ENCODE measurements around the gene UFD1.

UFD1 gene

DNA sequence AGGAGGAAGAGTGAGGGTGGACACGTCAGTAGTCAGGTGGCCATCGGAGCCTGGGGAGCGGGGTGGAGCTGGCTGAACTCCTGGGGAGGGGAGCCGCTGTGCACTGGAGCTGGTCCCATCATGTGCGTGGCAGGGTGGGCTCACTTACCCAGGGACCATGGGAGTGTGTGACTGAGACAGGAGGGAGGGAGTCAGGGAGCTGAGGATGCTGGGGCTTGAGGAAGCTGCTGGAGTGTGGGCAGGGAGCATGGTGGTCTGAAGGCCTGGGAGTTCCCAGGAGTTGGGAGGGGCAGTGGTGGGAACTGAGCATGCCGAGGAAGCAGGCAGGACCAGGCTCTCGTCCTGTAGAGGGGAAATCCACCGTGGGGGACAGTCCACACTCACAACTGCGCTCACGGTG, 27.2 kb upstream of the UFD1 start:
- TF ChIP-seq, protein P1, sequence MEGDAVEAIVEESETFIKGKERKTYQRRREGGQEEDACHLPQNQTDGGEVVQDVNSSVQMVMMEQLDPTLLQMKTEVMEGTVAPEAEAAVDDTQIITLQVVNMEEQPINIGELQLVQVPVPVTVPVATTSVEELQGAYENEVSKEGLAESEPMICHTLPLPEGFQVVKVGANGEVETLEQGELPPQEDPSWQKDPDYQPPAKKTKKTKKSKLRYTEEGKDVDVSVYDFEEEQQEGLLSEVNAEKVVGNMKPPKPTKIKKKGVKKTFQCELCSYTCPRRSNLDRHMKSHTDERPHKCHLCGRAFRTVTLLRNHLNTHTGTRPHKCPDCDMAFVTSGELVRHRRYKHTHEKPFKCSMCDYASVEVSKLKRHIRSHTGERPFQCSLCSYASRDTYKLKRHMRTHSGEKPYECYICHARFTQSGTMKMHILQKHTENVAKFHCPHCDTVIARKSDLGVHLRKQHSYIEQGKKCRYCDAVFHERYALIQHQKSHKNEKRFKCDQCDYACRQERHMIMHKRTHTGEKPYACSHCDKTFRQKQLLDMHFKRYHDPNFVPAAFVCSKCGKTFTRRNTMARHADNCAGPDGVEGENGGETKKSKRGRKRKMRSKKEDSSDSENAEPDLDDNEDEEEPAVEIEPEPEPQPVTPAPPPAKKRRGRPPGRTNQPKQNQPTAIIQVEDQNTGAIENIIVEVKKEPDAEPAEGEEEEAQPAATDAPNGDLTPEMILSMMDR (IDR thresholded peaks at IDR 0.05), result no peak

DNA sequence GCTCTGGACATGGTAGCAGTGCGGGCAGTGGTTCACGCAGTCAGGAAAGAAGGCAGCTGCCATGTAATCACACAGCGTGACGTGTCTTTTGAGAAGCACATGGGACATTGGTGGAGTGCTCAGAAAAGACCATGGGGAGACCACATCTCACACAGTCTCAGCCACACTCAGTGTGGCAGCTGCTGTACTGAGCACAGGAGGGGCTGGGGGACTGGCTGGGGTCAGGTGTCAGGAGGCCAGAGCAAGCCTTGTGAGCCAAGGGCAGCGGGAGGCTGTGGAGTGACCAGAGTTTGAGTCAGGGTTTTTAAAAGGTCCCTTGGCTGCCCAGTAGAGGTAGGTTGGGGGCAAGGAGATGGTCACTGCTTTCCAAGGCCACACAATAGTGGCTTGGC, 26.7 kb upstream of the UFD1 start:
- TF ChIP-seq, protein P1 (IDR thresholded peaks at IDR 0.05), result no peak

DNA sequence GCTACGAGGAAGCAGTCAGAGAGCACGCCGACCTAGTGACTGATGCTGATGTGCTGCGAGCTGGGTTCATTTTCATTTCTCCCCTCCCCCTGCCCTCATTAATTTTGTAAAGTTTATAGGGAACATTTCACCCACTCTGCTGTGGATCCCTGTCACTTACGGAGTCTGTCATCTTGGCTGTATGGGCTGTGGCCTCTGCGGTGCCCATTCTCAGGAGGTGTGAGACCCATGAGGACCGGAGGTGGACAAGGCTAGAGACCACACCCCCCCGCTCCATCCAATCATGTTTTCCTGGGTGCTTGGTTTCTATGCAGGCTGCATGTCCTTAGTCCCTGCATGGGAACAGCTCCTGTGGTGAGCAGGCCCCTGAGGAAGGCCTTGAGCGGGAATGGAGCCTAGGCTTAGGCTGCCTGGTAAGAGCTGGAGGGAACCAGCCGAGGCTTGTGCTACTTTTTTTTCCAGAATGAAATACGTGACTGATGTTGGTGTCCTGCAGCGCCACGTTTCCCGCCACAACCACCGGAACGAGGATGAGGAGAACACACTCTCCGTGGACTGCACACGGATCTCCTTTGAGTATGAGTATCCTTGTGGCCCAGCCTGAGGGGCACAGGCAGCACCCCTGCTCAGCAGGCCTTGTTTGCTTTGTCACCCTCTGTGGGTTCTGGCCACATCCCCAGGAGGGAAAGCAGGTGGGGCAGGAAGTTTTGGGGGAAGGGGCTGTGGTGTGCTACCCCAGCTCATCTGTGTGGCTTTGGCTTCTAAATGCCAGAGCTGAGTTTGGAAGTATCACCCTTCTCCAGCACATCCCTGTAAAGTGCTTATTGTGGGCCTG, 26.1 kb upstream of the UFD1 start:
- TF ChIP-seq, protein P1 (IDR thresholded peaks at IDR 0.05), result no peak

DNA sequence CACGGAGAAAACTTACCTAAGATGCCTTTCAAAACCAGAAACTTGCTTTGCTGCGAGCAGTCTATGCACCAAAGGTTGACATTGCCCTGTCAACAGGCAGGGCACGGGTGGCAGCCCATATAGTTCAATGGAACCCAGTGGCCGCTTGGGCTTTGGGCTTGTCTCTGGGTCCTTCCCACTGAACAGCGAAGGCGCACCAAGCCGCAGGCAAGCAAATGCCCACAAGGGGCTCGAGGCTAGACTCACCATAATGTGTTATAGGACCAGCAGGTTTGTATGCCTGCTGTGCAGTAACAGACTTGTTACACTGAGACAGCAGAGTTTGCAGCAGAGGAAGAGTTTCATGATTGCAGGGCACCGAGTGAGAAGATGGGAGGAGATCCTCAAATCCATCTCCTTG, 24.9 kb upstream of the UFD1 start:
- TF ChIP-seq, protein P1 (IDR thresholded peaks at IDR 0.05), result no peak

DNA sequence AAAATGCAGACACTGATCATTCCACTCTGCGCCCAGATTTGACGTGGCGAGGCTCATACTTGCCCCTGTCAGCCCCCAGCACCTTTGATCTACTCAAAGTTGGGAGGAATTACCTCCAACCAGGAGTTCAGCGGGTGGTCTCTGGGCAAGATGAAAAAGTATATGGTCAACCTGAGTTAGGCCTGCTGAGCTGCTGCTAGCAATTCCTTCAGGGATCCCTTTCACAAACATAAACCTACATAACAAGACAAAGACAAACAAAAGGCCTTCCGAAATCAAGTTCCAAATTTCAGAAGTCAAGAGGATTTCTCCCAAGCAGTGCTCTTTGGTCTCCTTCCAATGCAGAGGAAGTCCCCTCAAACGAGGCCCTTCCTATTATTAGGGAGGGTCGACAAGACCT, 24.4 kb upstream of the UFD1 start:
- TF ChIP-seq, protein P1 (IDR thresholded peaks at IDR 0.05), result no peak

DNA sequence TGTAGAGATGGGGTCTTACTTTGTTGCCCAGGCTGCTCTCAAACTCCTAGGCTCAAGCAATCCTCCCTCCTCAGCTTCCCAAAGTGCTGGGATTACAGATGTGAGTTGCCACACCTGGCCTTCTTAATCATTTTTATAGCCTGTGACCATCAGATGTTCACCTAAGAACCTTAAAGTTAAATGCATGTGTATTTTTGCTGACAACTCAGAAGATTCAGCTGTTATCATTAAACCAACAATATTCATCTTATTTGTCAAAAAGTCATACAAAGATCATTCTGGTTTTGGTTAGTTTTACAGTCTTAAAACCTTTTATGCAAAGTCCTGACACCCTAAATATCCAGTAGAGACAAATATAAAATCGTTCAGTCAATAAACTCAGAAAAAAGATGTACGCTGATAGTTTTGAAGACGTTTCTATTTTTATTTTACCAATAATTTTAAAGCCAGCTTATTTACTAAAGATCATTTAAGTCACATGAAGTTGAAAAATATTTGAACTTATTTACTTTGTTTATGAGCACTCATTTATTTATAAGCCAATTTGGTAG, 23.0 kb upstream of the UFD1 start:
- TF ChIP-seq, protein P1 (IDR thresholded peaks at IDR 0.05), result no peak

DNA sequence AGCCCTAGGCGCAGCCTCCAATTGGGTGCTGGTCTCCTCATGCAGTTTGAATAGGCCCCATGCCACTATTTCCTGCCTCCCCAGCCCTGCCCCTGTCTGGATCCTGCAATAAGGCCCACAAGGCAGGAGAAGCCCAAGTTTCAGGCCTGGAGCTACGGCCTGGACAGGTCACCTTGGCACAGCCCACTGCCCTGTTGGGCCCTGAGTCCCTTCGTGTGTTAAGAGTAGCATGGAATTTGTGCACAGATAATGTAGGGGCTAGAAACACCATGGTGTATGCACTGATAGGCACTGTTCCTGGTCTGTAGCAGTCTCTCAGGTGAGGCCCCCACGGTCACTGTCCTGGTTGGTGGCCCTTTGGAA, 20.9 kb upstream of the UFD1 start:
- TF ChIP-seq, protein P1 (IDR thresholded peaks at IDR 0.05), result no peak

Data from LNCAP (cell line).